GM18498 (cell line): ENCODE results near the gene LAMA5.

Experiments
- ATAC-seq: cut with Tn5 transposase; IDR thresholded peaks from one replicate; pipeline ENCODE4 v1.9.1; 2021; ENCODE audit warnings: mild to moderate bottlenecking, moderate library complexity; ENCODE audit not compliant: unreplicated experiment

LAMA5 gene

GRCh38 chr20:62330576-62331317, 36.4 kb downstream of the LAMA5 start:
- no peak for ATAC-seq

- ATAC-seq: no peak
These were observed 37.4 kb downstream of the LAMA5 start for GRCh38 chr20:62329389-62330377.

GRCh38 chr20:62328684-62329388, 38.3 kb downstream of the LAMA5 start:
- no peak for ATAC-seq

- ATAC-seq: no peak
These were observed 39.2 kb downstream of the LAMA5 start for GRCh38 chr20:62327726-62328495.

- no peak for ATAC-seq
These were observed 40.0 kb downstream of the LAMA5 start for GRCh38 chr20:62326959-62327725.

- no peak for ATAC-seq
These were observed 40.6 kb downstream of the LAMA5 start for GRCh38 chr20:62326559-62326958.

- ATAC-seq: no peak
These were observed 41.8 kb downstream of the LAMA5 start for GRCh38 chr20:62325172-62325905.

- no peak for ATAC-seq
These were observed 42.9 kb downstream of the LAMA5 start for GRCh38 chr20:62323980-62324906.

- ATAC-seq: no peak
These were observed 43.7 kb downstream of the LAMA5 start for GRCh38 chr20:62323146-62323979.

GRCh38 chr20:62322492-62323041, 44.5 kb downstream of the LAMA5 start:
- no peak for ATAC-seq

GRCh38 chr20:62321975-62322374, 45.1 kb downstream of the LAMA5 start:
- no peak for ATAC-seq

- no peak for ATAC-seq
These were observed 45.6 kb downstream of the LAMA5 start for GRCh38 chr20:62321521-62321948.

- no peak for ATAC-seq
These were observed 46.3 kb downstream of the LAMA5 start for GRCh38 chr20:62320581-62321354.

- ATAC-seq: no peak
These were observed 47.7 kb downstream of the LAMA5 start for GRCh38 chr20:62319346-62319909.
